HG02870 (cell line): ENCODE results near the gene FAM204A.

Source experiments
- ATAC-seq: cut with Tn5 transposase; IDR thresholded peaks from one replicate; pipeline ENCODE4 v1.9.1; 2021; ENCODE audit warnings: mild to moderate bottlenecking, moderate library complexity; ENCODE audit not compliant: unreplicated experiment

The FAM204A gene

GRCh38 chr10:118251791-118252190 lies 90.3 kb downstream of the FAM204A start:
- no peak for ATAC-seq

- ATAC-seq, result no peak
Observed at GRCh38 chr10:118249714-118250113, 92.4 kb downstream of the FAM204A start.
